GM23248 (cell line): Measurements from ENCODE around the gene WDR55.

Source experiments
- EZH2 ChIP-seq: fragments of 200-600 bp; sonication (generic); IDR thresholded peaks from 2 replicates; pipeline ENCODE4 v1.6.1; 2018; ENCODE audit warnings: antibody characterized with exemption, mild to moderate bottlenecking; ENCODE audit not compliant: insufficient read depth, poor library complexity, severe bottlenecking
- EZH2phosphoT487 ChIP-seq: fragments of 200-600 bp; sonication (generic); IDR thresholded peaks from 2 replicates; pipeline ENCODE4 v1.6.1; 2018; ENCODE audit warnings: antibody characterized with exemption, moderate library complexity, mild to moderate bottlenecking, low read depth; ENCODE audit not compliant: insufficient read depth

- no peak for TF ChIP-seq EZH2phosphoT487
- no peak for TF ChIP-seq EZH2
These were observed 32.2 kb upstream of the WDR55 start for GRCh38 chr5:140632366-140633020.
